NCI-H526 (cell line): ENCODE results near the gene ROR1.

Experiments
- DNase-seq, 2 experiments: peaks; one replicate each; lab custom pipeline; 2025; lab: John Stamatoyannopoulos, UW

ROR1 gene

DNA sequence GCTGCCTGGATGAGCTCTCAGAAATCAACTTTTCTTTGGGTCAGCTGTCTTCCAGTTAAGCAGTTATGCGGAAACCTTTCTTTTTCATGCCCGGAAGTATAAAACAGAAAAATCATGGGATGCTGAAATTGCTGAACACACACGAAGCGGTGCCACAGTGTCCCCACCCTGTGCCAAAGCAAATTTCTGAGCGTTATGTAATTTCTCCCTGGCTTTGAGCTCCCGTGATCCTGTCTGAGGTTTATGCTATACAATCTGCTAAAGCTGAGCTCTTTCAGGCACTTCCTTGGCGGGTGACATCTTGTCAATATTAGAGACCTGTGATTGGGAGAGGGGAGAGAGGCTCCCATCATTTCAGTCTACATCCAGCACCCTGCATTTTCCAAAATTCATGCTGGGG is 201.7 kb downstream of the ROR1 start:
- no peak for DNase-seq

DNA sequence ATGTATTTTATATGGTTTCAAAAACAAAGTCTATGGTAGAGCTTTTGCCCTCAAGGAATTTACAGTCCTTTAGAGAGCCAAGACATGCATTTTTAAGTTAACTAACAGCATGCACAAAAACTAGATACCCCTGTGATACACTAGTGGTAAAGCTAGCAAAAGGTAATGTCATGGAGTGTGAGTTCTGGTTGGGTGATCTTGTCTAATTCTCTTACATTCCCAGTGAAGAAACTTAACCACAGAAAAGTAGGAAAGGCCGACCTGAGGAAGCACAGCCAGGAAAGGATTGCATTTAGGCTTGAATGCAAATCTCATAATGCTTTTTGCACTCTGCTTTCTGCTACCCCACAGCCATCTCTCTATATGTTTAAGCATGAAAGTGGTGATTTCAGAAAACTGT is 202.2 kb downstream of the ROR1 start:
- DNase-seq: no peak

DNA sequence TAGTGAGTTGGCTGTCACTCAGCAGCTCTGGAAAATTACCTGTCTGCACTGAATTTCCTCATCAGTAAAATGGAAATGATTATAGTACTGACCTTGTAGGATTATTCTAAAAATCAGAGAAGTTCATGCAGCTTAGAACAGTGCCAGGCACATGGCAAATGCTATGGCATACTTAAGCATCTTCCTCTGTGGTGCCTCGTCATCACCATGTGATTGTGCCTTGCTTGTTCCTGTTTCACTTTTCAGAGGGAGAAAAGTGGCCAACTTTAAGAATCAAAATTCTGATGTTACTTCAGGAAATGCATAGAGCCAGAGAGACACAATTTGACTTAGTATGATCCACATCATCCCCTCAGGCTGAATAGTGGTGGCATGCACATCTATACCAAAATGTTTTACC is 203.6 kb downstream of the ROR1 start:
- DNase-seq: no peak

DNA sequence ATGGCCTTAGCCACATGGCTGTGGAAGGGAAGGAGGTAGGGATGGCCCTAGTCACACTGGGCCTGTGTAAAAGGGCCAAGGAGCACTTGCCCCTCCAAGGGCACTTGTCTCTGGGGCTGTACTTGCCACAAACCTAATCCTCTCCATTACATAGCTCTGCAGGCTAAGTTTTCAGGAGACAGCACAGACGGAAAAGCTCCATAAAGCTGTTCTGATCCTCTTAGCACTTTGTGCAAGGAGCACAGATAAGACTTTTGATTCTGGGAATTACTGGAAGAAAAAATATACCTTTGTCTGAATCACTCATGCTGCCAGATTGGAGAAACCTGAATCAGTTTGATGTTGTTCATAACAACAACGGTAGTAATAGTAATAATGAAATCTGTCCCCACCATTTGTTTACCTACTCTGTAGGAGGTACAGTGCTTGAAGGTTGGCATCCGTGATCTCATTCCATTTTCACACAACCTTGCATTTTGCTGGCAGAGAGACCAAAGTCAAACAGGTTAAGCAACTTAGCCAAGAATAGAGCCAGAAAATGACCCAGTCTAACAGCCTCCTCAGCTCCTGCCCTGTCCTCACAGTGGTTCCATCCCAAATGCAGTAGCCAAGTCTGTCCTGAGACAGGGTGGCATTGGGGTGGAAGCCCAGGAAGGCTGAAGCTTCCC is 207.1 kb downstream of the ROR1 start:
- DNase-seq: no peak

DNA sequence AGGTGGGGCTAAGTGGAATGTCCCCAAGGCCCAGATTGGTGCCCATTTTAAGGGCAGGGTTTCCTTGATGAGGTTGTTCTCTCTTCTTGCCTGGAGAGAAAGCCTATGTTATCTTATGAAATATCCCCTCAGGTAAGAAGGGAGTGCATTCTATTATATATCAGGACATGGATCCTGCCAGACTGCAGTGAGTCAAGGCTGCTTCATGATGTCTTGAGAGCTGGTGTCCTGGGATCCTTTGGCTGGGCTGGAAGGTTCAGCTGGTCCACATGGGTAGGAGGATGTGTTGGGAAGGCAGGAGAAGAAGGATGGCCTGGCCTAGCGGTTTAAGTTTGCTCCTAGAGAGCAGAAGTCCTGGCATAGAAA is 207.6 kb downstream of the ROR1 start:
- no peak for DNase-seq

DNA sequence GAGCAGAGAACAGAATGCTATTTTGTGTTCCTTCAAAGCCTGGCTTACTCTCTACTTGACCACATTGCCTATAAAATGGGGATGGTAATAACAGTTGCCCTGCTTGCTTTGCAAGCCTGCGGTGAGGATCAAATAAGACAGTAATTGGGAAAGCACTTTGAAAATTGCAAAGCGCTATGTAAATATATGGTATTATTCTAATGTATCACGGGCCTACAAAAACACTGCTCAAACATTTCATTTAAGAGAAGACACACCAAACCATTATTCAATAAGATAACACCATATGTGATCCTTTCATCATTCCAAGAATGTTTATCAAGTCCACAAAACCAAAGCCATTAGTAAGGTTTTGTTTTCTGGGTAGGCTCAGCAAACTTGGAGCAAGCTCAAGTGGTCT is 208.4 kb downstream of the ROR1 start:
- peak; percentile 7 to 30 for DNase-seq

DNA sequence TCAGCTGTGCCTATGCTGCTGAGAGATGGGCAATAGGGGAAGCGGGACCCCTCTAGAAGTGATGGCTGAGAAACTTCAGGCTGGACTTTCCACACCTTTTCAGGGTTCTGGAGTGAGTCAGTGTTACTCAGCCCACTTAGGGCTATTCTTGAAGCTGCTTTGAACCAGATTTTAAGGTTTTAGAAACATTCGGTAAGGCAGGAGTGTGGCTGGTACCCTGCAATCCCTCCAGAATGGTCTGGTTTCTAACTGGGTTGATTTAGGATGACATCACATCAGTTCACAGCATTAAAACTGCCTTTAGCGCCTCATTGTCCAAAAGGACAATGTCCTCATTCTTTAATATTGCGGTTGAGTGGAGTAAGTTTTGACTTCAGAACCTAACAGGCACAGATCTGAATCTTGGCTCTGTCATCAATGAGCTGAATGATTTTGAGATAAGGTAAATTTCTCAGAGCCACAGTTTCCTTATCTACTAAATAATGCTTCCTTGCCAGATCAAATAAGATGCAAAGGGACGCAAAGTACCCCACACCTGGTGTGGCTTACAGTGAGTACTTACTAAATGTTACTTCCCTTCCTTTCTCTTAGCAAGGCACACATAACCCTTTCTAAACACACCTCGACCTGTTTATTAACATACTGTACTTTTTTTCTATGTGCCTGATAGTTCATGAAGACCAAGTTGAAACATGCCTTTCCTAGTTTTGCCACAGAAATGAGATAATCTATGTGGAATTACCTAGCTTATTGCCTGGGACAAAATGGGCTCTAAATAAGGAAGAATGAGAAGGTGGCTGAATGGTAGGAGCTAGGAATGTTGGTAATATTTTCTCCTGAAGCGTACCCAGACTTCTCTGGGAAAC is 209.8 kb downstream of the ROR1 start:
- no peak for DNase-seq

DNA sequence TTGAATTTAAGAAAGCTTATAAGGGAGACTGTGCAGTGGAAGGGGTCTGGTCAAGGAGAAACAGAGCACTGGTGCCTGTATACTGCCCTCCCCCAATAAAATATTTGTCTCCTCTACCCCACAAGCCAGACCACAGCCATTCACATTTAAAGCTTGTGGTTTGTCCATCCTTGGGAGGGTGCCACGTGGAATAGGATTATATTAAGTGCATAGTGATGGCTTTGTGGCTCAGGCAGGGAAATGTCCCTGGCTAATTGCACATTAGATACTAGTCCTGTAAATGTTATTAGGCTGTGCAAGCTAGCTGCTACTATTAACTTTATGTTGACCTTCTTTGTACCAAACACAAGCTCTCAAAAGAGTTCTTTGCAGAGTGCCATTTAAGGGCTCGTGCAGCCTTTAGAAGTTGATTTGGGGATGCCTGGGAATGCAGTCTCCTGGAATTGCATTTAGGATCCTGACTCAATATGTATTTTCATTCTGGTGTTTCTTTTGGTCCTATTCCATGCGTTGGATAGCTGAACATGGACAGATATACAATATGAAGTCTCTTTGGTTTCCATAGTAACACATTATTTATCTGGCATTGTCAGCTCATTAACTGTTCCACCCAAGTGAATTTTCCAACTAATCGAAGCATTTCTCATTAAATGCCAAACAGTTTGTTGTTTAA is 210.6 kb downstream of the ROR1 start:
- no peak for DNase-seq

DNA sequence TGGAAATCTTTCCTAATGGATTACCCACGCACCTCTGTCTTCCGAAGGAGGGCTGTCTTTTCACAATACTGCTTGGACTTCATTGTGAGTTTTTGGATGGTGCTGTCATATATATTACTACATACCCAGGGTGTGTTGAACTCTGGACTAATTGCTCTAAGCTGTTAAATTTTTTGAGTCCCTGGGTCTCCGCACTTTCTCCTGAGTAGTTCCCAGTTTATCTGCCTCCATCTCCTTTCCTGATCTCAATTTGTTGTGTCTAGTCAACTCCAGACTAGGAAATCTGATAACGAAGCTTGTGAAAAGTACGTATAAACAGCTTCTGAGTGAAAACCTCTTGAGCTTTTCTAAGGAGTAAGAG is 211.1 kb downstream of the ROR1 start:
- no peak for DNase-seq

DNA sequence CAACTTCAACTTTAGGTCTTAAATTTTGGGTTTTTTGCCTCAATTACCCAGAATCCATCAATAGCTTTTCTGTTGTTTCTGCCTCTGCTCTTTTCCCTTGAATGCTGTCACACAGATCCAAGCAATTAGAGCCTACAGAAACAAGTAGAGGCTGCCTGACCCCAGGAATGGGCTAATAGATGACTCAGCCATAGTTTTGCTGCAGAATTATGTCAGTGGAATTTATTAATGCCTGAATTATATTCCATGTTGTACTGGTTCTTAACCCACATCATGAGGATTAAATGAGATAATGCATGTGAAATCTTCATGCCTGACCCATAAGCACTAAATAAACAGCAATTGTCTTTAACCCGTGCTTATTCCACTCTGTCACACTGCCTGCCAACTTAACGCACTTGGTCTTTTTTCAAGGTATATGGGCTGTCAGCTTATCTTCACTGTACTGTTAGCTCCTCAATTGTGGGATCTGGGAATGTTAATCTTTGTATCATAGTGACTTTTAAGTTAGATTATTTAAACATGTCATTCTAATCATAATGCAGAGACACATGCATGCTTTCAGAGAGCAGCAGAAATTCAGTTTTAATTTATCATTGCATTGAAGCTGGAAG is 213.3 kb downstream of the ROR1 start:
- no peak for DNase-seq

DNA sequence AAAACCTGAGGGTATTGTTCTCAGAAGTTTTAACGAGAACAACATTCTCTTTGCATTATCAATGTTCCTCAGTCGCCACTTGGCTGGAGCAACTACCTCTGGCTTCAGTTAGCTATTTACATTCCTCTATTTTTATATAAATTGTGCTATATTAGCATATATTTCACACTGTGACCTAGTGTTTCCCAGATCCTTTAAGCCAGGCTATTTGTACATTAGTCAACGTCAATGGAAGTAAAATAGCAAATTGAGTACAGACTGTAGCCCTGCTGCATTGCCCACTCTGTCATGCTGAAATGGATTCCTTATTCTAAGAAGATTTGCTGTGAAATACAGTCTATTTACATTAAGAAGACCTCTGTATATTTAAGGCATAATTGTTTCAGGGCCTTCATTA is 213.8 kb downstream of the ROR1 start:
- no peak for DNase-seq

DNA sequence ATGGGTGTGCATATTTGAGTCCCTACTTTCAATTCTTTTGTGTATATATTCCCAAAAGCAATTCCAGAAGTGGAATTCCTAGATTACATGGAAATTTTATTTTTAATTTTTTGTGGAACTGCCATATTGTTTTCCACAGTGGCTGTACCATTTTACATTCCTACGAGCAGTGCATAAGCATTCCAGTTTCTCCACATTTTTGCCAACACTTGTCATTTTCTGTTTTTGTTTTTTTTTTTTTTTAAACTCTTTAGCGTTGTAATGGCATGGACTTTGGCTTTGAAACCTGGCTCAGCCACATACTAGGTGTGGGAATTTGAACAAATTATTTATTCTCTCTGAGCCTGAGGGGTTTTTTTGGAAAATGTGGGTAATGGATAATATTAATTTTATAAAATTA is 215.1 kb downstream of the ROR1 start:
- no peak for DNase-seq

DNA sequence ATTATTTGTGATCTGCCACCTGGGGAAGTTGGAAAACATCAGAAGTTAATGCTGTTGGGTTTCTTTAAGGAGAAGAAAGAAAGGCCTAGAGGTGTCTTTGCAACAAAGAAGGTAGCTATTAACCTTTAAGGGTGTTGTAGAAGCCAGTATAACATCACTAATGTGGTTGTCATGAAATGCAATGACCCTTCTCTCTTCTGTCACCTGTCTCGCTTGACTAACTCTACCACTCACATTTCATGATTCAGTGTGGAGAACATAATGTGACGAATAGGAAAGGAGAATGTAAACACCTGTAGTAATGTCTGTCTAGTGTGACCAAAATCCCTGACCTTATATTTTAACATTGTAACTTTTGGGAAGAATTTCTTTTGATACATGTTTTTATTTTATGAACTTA is 217.9 kb downstream of the ROR1 start:
- no peak for DNase-seq

DNA sequence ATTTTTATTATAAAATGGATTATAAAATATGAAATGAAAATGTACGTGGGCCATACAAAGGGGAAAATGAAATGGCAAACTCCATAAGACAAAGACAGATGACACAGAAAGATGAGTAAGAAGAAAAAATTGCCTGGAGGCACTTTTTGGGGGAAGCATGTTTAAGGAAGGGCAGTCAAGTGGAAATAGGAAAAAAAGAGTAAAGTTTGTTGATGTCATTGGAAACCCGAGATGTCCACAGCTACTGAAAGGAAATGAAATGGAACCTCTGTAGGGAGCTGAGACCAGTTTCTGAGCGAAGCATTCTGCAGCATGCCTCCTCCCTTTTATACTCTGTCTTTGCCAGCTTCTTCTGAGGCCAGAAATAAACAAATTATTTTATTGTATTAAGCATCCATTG is 226.2 kb downstream of the ROR1 start:
- no peak for DNase-seq

DNA sequence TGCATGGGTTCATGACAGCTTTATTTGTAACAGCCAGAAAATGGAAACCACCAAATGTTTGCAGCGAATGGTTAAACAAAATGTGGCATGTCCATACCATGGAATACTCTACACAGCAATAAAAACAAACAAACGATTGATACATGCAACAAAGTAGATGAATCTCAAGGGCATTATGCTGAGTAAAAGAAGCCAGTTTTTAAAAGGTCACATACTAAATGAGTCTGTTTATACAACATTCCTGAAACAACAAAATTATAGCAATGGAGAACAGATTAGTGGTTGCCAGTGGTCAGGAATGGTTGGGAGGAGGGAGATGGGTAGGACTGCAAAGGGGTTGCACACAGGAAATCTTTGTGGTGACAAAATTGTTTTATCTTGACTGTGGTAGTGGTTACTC is 227.2 kb downstream of the ROR1 start:
- DNase-seq: no peak

DNA sequence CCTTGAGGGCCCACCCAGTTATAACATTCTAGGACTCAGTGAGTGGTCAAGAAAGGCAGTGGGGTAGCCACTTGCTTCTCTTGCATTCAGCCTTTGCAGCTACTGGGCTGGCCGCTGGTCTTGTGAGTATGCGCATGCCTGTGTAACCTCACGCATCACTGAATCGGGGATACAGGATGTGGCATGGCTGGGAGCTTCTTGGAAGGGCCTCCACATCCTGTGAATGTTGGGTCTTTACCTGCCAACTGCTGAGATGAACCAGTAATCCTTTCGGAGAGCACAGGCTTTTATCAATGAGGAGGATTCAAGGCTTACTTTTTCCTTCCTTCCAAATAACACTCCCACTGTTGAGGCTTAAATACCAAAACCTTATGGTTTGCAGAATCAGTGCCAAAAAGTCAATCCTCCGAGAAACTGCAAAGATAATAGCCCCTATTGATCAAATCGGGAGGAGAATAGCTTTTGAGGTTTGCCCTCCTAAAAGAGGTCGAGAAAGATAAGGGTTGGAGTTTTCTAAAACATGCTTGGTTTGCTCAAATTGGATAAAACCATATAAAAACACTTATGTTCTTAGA is 230.7 kb downstream of the ROR1 start:
- no peak for DNase-seq

DNA sequence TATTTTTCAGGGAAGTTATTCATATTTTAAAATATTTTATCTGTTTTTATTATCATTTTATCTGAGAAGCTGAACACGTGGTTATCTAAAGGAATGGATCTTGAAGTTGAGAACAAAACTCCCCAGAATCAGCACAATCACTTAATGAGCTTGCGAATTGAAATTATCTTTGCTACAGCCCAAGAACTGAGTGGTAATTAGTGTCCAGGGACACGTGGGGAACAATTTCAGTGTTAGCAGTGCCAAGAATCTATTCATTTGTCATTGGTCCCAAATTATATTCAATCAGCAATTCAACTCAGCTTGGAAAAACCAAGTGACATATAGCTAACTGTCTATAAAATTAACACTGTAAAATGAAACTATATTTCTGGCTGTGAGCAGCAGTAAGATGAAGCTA is 232.0 kb downstream of the ROR1 start:
- no peak for DNase-seq

DNA sequence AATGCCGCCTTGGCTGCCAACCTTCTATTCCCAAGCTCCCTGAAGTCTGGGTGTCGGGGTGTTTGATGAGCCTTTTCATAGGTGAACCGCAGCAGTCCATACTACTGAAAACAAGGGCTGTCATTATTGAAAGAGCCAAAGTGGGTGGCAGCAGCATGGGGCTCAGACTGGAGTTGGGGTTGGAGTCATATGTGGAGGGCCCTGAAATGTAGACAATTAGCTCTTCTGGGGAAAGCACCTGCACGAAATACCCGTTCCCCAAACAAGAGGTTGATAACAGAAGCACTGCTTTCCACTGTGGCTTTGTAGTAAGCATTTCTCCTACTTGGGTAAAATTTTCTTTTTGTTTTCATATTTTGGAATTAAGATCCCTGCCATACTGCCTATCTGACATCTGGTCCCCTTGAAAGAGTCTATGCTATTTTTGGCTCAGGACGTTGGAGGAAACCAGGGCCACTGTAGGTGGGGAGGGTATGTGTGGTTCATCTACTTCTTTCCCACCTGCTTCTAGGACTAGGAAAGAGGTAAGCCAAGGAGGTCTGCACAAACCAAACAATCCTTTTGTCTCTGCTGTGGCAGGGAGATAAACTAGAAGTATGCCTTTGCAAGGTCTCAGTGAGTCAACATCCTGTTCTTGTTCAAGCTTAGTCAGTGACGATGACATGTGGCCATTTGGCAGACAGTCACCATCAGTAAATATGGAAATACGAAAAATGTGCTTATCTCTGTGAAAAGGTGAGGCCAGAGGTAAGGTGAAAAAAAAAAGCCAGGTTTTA is 232.6 kb downstream of the ROR1 start:
- no peak for DNase-seq

DNA sequence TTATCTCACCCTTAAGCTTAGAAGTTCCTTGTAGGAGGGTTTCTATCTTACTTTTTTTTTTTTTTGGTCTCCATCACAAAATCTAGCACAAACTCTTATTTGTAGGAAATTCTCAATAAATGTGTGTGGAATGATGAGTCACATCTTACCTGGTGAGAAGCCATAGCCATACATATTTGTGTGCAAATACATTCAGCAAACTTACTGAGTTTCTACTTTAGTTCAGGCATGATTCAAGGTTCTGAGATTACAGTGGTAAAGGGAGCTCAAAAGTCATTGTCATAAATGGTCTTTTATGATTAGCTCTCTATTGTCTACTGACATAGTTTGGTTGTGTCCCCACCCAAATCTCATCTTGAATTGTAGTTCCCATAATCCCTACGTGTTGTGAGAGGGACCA is 236.5 kb downstream of the ROR1 start:
- no peak for DNase-seq

DNA sequence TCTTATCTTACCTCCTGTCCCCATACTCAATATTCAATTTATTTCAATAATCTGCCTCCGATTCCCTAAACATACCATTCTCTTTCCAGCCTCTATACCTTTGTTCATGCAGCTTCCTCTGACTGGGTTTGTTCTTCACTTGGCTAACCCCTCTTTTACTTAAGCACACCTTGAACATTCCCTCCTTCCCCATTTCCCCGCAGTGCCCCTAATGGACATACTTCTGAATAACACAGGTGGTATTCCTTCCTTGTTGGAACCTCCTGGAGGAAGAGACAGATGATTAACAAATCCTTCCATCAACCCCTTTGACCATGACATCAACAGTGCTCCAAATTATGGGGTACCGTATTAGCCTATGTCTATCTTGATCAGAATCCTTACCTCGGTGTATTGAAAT is 239.6 kb downstream of the ROR1 start:
- DNase-seq: no peak

DNA sequence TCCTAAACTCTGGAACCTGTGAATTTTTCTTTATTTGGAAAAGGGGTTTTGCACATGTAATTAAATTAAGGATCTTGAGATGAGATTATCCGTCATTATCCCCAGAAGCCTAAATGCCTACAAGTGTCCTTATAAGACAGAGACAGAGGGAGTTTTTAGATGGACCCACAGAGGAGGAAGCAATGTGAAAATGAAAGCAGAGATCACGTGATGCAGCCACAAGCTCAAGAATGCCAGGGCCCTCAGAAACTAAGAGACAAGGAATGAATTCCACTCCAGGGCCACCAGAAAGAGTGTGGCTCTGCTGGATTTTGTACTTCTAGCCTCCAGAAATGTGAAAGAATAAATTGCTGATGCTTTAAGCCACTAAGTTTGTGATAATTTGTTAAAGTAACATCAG is 246.0 kb downstream of the ROR1 start:
- DNase-seq: no peak

DNA sequence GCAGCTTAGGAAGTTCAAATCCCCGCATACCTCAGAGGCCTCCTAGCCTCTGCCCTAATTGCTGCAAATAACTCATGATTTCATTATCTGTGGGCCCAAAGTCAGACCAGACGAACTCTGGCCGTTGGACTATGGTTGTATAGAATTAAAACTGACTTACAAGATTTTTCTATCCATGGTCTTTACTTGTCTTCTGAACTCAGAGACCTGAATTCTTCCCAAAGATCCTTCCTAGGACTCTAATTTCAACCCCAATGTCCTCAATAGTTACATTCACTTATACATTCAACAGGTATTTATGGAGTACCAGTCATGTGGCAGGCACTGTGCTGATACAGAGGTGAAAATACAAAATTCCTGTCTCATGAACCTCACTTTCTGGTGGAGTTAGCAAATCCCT is 247.2 kb downstream of the ROR1 start:
- DNase-seq: no peak
